IPS-NIHi7 (cell line): ENCODE measurements around the gene PAN2.
"Not testable (repeated sequence)": the region's sequence is repeated elsewhere in the genome, so short reads cannot be mapped to it uniquely, and the experiment has no call there.

ENCODE experiments used
- DNase-seq: peaks from one replicate; pipeline ENCODE4 v3.0.0; 2012; ENCODE audit warnings: mixed read lengths; ENCODE audit errors: extremely low spot score

The PAN2 gene

DNA sequence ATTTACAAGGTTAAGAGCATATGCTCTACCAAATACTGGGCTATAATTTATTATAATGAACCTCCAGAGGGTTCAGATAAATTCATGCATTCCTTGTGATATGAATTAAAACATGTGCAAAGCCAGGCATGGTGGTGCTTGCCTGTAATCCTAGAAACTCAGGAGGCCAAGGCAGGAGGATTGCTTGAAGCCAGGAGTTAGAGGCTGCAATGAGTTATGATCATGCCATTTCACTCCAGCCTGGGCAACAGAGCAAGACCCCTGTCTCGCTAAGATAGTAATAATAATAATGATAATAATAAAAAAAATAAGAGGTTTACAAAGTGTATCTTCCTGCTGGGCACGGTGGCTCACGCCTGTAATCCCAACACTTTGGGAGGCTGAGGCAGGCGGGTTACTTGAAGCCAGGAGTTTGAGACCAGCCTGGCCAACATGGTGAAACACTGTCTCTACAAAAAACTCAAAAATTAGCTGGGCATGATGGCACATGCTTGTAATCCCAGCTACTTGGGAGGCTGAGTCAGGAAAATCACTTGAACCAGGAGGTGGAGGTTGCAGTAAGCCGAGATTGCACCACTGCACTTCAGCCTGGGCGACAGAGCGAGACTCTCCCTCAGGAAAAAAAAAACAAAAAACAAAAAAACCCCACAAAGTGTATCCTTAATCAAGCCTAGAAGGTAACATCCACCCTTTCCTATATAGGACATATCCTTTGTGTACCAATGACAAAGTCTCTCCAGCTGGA lies 26.4 kb downstream of the PAN2 start:
- no peak for DNase-seq

DNA sequence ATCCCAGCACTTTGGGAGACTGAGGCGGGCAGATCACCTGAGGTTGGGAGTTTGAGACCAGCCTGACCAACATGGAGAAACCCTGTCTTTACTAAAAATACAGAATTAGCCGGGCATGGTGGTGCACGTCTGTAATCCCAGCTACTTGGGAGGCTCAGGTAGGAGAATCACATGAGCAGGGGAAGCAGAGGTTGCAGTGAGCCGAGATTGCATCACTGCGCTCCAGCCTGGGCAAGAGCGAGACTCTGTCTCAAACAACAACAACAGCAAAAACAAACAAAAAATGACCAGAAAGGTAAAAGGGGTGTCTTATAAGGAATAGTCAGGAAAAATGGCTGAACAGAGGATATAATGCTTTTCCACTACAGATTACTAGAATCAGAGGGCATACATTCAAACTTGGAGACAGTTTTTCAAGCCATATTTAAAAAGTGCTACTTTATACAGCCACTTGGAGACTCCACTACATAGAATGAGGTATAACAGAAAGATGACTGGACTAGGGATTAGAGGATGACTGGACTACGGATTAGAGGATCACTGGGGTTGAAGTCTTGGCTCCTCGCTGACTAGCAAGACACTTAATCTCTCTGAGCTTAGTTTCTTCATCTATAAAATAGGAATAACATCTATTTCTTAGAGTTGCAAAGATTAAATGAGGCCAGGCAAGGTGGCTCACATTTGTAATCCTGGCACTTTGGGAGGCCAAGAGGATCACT lies 28.8 kb downstream of the PAN2 start:
- DNase-seq, result no peak

- no peak for DNase-seq
These were observed 29.5 kb downstream of the PAN2 start for GRCh38 chr12:56304276-56304675.

DNA sequence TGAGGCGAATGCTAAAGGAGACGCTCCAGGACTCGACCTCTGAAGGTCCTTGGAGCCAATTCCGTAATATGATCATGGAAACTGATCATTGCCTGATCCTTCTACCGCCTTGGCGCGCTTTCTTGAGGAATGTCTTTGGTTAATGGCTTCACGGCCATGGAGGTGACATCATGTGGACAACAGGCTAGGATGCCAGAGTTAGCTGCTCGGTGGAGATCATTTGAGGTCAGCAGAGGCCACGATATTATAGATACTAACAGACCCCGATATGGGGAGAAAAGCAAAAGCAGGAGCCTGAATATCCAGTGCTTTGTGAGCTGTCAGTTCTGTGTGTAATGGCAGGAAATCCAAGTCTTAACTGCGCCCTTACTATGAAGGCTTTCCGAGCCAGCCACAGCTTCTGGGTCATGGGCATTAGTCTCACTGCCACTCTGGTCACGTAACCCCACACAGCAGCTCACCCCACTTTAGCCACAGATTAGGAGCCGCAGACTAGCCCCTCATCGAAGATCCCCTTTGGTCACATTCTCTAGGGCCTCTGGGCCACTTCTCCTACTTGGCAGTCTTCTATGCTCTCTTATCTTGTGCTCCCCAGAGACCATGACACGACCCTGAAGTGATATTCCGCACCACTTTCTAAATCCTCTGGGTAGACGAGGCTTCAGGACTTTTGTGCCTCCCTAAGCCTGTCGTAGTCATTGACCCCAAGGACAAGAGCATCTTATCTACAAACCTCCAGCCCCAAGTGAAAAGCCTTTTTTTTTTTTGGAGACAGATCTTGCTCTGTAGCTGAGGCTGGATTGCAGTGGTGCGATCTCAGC lies 32.9 kb downstream of the PAN2 start:
- DNase-seq, result no peak

GRCh38 chr12:56299853-56300643 lies 33.8 kb downstream of the PAN2 start, which contains the start of gene CS:
CS (minus strand) TSS chr12:56300330; CDS start chr12:56300201, 129 bp downstream.
- DNase-seq, result peak; percentile 98

- no peak for DNase-seq
These were observed 34.4 kb downstream of the PAN2 start for GRCh38 chr12:56299308-56299852.

DNA sequence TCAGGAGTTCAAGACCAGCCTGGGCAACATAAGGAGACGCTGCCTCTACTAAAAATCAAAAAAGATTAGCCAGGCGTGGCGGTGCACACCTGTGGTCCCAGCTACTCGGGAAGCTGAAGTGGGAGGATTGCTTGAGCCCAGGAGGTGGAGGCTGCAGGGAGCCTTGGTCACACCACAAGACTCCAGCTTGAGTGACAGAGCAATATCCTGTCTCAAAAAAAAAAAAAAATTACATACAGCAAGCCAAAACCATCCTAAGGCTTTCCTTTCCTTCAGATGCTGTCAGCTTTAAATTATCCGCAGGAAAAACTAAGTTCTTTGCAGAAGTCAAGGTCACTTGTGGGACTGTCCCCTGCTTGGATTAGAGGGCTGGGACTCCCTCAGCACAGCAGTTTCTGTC lies 35.0 kb downstream of the PAN2 start:
- DNase-seq, result no peak

DNA sequence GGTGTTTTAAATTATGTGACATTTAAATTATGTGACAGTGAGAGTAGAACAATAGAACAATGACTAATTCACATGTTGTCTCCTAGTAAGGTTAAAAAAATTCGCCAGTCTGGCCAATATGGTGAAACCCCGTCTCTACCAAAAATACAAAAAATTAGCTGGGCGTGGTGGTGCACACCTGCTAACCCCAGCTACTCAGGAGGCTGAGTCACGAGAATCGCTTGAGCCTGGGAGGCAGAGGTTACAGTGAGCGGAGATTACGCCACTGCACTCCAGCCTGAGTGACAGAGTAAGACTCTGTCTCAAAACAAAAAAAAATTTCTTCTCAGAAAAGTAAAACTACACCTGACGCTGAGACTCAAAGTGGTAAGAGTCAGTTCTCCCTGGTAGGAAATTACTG lies 36.4 kb downstream of the PAN2 start:
- DNase-seq, result no peak

GRCh38 chr12:56296295-56296694 lies 37.5 kb downstream of the PAN2 start:
- no peak for DNase-seq

- DNase-seq, result no peak
These were observed 40.0 kb downstream of the PAN2 start for GRCh38 chr12:56293795-56294194.

DNA sequence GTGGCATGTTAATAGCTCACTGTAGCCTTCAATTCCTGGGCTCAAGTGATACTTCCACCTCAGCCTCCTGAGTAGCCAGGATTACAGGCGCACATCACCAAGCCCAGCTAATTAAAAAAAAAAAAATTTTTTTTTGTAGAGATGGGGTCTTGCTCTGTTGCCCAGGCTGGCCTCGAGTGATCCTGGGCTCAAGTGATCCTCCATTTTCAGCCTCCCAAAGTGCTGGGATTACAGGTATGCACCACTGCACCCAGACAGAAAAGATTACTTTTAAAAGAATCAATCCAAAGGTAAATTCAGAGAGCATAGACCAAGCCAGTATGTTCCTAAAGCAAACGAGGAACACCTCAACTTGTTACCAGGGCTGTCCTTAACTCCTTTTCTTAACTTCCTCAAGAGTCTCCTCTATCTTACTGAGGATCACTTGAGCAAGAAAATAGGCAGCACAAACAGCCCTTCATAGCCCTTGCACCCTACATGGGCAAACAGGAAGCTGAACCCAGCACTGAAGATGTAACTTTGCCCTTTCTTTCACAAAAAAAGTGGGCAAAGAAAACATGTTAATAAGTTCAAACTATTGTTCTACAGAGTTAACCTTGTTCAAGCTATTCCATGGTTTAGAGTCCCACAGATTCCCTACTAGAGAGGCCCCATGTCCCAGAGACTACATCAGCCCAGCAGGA lies 45.0 kb downstream of the PAN2 start:
- no peak for DNase-seq

DNA sequence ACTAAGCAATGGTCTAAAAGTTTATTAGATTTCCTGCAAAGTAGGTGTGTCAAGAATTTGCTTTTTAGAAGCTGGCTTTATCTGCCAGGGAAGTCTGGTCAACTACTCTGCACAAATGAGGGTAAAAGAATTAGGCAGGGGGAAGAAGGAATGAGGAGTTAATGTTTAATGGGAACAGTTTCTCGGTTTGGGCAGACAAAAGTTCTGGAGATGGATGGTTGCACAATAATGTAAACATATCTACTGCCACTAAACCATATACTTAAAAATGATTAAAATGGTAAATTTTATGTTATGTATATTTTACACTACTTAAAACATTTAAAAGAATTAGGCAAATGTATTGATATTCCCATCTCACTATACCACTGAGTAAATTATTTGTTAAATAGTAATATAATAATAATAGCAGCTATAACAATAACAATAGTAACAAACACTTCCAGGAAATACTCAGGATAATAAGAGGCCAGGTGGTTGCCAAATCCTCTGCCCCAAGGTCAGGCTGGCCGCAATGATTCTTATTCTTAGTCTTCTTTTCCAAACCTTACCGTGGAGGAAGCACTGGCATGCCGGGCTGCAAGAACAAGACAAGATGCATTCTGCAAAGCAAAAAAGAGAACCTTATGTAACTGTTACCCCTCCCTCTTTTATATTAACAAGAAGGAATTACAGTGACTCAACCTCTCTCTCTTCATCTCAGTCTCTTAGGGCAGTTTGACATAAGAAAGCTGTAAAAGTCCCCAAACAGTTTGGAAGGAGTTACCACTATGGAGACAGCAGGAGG lies 47.6 kb downstream of the PAN2 start:
- DNase-seq, result no peak

DNA sequence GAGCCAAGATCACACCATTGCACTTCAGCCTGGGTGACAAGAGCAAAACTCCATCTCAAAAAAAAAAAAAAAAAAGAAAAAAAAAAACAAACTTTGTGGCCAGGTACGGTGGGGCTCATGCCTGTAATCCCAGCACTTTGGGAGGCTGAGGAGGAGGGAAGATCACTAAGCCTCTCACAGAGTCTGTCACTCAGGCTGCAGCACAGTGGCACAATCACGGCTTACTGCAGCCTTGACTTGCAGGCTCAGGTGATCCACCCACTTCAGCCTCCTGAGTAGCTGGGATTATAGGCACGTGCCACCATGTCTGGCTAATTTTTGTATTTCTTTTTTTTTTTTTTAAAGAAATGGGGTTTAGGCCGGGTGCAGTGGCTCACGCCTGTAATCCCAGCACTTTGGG lies 49.5 kb downstream of the PAN2 start:
- not testable (repeated sequence) for DNase-seq

- no peak for DNase-seq
These were observed 51.2 kb downstream of the PAN2 start for GRCh38 chr12:56282579-56282978.

DNA sequence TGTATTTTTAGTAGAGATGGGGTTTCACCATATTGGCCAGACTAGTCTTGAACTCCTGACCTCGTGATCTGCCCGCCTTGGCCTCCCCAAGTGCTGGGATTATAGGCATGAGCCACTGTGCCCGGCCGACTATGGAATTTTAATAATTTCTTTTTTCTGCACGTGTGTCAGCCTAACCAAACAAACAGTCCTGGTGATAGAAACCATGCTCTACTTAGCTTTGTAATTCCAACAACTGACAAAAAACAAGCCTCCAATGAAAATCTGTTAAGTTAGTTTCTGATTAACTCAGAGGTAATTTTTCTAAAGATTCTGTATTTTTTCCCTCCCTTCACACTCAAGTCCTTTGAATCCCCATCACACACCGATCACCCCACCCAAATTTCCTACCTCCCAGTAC lies 51.8 kb downstream of the PAN2 start:
- no peak for DNase-seq

GRCh38 chr12:56280849-56281248 lies 53.0 kb downstream of the PAN2 start:
- DNase-seq, result no peak

- no peak for DNase-seq
These were observed 54.9 kb downstream of the PAN2 start for GRCh38 chr12:56278905-56279304.

DNA sequence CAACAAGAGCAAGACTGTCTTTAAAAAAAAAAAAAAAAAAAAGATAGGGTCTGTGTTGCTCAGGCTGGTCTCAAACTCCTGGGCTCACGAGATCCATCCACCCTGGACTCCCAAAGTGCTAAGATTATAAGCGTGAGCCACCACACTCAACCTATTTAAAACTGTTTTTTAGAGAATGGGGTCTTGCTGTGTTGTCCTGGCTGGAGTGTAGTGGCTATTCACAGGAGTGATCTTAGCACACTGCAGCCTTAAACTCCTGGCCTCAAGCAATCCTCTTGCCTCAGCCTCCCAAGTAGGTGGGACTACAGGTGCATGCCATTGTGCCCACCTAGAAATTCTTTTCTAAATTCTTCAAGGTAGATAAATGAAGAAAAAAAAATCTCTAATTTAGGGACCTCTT lies 59.5 kb downstream of the PAN2 start:
- no peak for DNase-seq

GRCh38 chr12:56272468-56272867 lies 61.3 kb downstream of the PAN2 start:
- not testable (repeated sequence) for DNase-seq

GRCh38 chr12:56271031-56271430 lies 62.8 kb downstream of the PAN2 start:
- DNase-seq, result peak; percentile 71
